Activated CD4-positive, CD25-positive, alpha-beta regulatory T cell treated with anti-CD3 and anti-CD28 coated beads, Interleukin-2, amount 50 U/mL, for 24 hours (primary cell): ENCODE measurements around the gene ALG10B.
"Not testable (repeated sequence)": the region's sequence is repeated elsewhere in the genome, so short reads cannot be mapped to it uniquely, and the experiment has no call there.

Experiments
- ATAC-seq, 2 donors: fragments of 150-1000 bp; cut with Tn5 transposase; one replicate each; pipeline ENCODE4 v1.10.0; 2021; ENCODE audit warnings: mild to moderate bottlenecking in 1 of 2, moderate library complexity in 1 of 2

ALG10B gene, protein sequence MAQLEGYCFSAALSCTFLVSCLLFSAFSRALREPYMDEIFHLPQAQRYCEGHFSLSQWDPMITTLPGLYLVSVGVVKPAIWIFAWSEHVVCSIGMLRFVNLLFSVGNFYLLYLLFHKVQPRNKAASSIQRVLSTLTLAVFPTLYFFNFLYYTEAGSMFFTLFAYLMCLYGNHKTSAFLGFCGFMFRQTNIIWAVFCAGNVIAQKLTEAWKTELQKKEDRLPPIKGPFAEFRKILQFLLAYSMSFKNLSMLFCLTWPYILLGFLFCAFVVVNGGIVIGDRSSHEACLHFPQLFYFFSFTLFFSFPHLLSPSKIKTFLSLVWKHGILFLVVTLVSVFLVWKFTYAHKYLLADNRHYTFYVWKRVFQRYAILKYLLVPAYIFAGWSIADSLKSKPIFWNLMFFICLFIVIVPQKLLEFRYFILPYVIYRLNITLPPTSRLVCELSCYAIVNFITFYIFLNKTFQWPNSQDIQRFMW

DNA sequence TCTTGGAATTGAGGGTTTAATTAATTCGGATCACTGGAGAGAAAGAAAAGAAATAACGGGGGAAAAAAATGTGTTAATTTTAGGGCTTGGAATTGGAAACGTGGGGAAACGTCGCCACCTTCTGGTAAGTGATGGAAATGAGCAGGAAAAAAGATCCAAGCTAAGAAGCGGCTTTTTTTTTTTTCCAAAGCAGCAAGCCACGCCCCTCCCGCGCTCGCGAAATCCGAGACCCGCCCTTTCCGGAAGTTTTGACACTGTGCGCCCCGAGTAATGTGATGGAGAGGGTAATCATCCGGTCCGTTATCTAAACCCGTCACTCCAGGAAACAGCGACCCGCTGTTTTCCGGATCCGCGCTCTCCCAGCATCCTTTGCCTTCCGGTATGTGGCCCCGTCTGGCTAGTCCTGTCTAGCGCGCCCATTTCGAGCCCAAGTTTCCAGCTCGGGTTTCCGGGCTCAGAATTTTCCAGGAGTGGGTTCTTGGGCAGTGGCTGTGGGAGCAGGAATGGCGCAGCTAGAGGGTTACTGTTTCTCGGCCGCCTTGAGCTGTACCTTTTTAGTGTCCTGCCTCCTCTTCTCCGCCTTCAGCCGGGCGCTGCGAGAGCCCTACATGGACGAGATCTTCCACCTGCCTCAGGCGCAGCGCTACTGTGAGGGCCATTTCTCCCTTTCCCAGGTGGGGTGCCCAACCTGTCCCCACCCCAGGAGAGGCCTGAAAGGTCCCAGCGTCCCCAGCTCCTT lies at the start of gene ALG10B:
TSS of gene ALG10B (plus strand) at position 384 of the 739 bp plus-strand sequence. CDS start at position 504, 120 bp downstream.
- ATAC-seq = peak; percentile 100

- ATAC-seq = no peak
These were observed 48.0 kb upstream of the ALG10B start for GRCh38 chr12:38268612-38269011.

DNA sequence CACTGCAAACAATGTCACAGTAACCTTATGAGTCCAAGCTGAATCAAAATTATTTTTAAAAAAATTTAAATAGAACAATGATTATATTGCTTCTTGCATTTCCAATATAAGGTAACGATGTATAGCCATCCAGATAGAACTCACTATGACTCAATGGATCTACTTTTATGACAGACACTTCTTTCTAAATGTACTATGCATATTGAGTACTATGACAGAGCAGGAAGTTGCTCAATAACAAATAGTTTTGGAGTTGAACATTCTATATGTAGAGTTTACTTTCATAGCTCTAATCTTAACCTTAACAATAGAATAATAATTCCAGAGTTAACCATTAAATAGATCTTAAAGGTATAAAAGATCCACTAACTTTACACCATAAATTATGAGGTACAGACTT lies 46.7 kb upstream of the ALG10B start:
- no peak for ATAC-seq

GRCh38 chr12:38279756-38280155 lies 36.8 kb upstream of the ALG10B start:
- no peak for ATAC-seq

DNA sequence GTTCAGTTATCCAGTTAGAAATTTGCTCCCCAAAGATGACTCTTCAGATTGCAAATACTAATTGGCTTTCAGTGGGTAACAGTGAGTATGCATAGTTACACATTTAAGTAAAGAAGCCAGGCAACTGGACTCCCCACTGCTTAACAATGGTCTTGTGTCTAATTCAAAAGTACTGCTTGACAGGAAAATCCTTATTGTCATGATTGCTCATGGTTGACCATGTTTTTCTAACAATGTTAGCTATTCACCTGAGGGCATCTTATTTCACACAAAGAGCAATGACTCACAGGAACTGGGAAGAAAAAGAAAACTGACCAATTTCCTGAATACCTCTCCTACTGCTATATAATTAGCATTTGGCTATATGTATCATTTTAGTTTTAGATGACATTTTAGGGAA lies 33.7 kb upstream of the ALG10B start:
- no peak for ATAC-seq

GRCh38 chr12:38289396-38289795 lies 27.2 kb upstream of the ALG10B start:
- ATAC-seq = no peak

DNA sequence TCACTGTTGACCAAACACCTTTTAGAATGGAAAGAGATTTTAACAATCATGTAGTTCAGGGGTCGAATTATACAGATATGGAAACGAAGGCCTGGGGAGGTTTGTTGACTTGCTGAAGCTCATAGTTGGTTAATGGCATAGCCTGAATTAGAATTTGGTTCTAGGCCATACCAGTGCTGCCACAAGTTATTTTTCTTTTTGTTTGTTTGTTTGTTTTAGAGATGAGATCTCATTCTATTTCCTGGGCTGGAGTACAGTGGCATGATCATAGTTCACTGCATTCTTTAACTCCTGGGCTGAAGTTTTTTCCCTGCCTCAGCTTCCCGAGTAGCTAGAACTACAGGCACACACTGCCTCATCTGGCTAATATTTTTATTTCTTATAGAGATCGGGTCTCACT lies 25.4 kb upstream of the ALG10B start:
- no peak for ATAC-seq

GRCh38 chr12:38302972-38303371 lies 13.6 kb upstream of the ALG10B start:
- not testable (repeated sequence) for ATAC-seq

DNA sequence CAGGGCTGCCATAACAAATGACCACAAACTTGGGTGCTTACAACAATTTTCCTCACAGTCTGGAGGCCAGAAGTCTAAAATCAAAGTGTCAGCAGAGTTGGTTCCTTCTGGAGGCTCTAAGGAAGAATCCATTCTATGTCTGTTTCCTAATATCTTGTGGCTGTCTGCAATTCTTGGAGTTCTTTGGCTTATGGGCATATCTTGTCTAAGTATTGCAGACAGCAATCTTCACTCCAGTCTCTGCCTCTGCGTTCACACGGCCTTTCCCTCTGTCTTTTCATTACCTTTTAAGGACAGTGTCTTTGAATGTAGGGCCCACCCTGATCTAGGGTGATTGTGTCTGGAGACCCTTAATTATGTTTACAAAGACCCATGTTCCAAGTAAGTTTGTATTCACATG lies 5.4 kb downstream of the ALG10B start:
- ATAC-seq = not testable (repeated sequence)

- ATAC-seq = no peak
These were observed 8.3 kb downstream of the ALG10B start for GRCh38 chr12:38324912-38325311.

DNA sequence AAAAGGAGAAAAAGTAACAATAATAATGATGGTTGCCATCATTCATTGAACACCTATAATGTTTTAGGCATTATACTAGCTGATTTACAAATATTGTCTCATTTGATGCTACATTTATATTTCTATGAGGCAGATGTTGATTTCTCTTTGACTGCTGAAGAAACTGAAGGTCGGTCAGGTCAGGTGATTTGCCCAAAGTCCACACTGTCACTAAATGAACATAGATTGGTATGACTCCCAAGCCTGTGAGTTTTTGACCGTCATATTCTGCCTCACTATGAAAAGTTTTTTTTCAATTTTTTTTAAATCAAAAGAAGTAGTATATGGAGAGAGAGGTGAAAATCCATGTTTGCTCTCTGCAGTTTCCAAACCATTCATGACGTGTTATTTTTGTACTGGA lies 10.8 kb downstream of the ALG10B start:
- ATAC-seq = no peak

DNA sequence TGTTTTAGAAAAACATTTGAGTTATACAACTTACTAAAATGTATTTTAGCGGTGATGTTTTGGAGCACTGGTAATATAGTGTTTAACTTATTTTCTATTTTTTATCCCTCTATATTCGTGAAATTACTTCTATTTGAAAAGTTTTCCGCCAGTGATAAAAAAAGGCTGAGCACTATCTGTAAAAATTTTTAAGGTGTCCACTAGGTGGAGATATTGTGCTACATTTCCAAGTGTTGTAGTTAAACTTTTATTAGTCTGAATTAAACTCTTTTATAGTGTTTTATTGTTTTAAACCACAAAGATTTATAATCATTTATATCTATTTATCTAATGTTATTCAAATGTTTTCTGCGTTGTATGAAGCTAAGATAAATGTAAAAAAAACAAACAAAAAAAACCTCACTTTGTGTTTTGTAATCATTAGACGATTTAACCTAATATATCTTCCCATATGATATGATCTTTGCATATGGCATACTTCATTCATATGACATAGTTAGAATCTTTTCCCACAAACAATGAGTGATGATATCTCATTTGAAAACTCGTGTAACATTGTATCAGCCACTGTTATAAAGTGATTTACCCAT lies 11.8 kb downstream of the ALG10B start:
- no peak for ATAC-seq

DNA sequence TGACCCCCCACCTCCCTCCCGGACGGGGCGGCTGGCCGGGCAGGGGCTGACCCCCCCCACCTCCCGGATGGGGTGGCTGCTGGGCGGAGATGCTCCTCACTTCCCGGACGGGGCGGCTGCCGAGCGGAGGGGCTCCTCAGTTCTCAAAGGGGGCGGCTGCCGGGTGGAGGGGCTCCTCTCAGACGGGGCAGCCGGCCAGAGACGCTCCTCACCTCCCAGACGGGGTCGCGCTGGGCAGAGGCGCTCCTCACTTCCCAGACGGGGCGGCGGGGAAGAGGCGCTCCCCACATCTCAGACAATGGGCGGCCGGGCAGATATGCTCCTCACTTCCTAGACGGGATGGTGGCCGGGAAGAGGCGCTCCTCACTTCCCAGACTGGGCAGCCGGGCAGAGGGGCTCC lies 13.8 kb downstream of the ALG10B start:
- ATAC-seq = not testable (repeated sequence)

DNA sequence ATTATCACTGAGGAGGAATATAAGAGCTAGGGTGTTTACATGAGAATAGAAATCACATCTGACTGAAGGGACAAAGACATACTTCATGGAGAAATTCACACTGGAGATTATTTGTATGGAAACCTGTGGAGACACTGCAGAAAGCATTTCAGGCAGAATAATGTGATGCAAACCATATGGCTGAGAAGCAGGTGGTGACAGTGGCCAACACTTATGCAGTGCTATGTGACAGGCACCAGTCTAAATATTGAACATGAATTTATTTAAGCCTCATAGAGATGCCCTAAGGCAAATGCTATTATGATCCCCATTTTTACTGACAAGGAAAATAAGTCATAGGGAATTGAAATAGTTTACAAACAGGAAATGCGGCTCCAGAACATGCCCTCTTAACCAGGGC lies 16.2 kb downstream of the ALG10B start:
- ATAC-seq = no peak

DNA sequence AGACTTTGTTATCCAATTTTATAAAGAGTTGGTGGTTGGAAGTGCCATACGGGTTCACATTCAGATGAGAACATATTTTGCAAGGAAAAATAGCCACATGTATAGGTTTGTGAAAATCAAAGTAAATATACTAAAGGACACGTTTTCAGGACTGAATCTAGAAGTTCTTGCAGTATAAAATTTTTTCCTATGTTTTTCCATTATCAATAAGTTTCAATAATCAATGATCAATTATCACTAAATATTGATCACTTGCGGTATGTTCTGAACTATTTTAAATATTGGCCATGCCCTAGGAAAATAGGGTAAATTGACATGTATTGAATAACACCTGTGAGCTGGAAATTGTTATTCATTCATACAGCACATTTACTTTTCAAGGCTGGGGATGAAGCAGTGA lies 25.9 kb downstream of the ALG10B start:
- ATAC-seq = no peak

DNA sequence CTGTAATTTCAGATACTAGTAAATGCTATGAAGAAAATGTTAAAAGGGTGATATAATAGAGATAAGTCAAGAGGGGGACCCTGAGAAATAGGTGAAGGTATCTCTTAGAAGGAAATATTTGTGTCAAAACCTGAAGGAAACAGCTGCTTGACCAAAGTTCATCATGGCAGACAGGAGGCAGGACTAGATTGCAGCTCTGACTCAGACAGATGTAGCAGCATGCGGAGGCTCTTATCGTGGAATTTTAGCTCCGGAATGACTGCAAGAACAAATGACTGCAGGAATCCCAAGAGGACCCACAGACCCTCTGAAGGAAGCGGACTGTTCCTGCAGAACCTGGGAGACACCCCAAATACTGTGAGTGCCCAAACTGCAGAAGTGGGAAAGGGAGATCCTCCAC lies 26.7 kb downstream of the ALG10B start:
- not testable (repeated sequence) for ATAC-seq

- not testable (repeated sequence) for ATAC-seq
These were observed 27.3 kb downstream of the ALG10B start for GRCh38 chr12:38343916-38344315.

DNA sequence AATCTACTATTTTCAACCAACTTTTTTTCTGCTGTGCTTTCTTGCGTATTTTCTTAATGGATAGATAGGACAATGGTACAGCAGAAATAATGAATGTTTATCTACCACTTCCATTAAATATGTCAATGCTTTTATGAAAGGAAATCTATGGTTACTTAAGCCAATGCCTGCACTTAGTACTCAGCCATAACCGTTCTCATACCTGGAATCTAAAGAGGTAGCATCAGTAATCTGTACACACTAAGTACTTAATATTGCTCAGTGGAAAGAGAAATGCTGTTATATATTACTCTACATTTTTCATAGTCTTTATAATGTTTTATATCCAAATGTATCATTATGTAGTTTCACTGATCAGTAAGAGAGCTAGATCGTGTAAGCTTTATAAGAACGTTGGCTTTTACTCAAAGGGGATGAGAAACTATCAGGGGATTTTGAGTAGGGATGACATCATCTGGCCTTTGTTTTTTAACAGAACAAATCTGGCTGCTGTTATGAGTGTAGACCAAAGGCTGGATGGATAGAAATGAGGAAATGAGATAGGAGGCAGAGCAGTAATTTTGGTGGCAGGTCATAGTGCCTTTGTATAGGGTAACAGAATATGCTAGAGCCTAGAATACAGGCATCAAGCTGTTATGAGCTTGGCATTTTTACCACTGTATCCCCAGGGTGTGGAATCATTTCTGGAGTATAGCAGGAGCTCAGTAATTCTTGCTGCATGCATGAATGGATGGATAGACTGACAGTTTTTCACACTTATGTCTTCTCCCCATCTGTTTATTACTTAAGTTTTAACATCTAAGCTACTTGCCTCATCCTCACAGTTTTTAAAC lies 34.0 kb downstream of the ALG10B start:
- ATAC-seq = peak; percentile 30 to 48

DNA sequence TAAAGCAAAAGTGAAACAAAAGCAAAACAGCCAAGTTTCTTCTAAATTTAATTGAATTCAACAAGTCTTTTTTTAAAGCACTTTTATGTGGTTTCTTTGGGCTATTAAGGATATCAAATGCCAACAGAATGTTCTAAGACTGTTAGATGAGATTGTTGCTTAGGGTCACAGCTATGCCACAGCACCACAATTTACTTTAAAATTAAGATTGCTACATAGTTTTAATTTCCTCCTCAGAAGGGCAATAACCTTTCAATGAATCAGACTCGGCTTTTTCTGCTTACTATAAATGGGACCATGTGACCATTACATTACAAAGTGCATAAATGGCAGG lies 34.6 kb downstream of the ALG10B start:
- not testable (repeated sequence) for ATAC-seq

DNA sequence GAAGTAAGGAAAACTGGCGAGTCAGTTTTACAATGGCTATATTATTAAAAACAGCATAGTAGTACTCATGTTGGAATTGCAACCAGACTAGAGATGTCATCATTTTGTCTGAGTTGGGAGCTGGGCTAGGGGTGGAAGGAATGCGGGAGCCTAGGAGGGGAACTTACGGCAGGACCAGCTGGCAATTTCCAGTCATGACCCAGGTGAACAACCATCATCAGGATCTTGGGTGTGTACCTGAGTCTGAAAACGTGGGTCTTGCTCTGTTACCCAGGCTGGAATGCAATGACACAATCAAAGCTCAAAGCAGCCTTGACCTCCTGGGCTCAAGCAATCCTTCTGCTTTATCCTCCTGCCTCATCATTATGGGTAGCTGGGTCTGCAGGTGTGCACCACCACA lies 50.9 kb downstream of the ALG10B start:
- no peak for ATAC-seq

DNA sequence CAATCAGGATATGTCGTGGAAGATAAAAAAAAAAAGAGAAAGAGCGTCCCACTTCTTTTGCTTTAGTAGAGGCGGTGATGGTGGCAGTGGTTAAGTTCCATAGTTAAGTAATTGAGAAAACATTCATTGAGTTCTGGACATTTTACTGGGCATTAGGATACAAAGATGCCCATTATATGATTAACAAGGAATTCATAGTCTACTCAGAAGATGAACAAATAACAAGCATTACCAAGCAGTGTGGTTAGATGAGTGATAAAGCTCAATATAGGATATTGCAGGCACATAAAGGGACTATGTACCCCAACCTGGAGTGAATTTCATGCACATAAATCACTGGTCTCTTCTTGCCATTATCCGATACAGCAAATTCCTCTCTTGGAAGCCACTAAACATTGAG lies 53.7 kb downstream of the ALG10B start:
- no peak for ATAC-seq

DNA sequence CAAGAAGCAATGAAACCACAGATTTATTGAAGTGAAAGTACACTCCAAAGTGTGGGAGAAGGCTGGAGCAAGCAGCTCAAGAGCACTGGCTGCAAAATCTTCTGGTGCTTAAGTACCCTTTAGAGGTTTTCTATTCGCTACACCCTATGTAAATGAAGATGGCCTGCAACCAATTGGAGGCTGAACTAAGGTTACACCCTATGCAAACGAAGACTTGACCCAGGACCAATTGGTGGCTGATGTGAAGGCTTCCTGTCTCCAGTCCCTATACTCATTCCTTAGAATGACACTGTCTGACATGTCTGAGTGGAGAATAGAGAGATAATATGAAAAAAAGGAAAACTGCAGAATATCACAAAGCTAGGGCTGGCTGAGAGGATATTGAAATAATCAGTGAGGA lies 57.2 kb downstream of the ALG10B start:
- ATAC-seq = no peak

DNA sequence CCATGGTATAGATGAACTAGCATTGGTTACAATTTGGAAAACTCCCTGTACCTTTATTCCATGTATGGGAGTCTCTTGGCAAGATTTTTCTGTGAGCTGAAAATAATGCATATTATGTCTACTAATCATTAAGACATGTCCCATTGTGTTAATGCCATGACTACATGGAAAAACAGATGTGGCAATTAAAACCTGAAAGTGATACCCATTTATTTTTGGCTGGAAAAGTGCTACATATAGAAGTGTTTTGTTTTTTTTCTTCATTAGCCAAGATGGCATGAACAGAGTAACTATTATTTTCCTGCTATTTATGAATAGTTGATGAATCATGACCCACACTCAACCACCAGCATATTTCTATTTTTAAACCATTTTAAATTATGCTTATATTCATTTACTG lies 58.2 kb downstream of the ALG10B start:
- ATAC-seq = no peak
